Limb (tissue), 2 donors: ENCODE results near the gene ASPSCR1.

Experiments used
- DNase-seq, 2 donors: peaks; one replicate each; pipeline ENCODE4 v3.0.0-alpha.2; 2016; ENCODE audit errors: extremely low spot score in 2 of 2

The ASPSCR1 gene

DNA sequence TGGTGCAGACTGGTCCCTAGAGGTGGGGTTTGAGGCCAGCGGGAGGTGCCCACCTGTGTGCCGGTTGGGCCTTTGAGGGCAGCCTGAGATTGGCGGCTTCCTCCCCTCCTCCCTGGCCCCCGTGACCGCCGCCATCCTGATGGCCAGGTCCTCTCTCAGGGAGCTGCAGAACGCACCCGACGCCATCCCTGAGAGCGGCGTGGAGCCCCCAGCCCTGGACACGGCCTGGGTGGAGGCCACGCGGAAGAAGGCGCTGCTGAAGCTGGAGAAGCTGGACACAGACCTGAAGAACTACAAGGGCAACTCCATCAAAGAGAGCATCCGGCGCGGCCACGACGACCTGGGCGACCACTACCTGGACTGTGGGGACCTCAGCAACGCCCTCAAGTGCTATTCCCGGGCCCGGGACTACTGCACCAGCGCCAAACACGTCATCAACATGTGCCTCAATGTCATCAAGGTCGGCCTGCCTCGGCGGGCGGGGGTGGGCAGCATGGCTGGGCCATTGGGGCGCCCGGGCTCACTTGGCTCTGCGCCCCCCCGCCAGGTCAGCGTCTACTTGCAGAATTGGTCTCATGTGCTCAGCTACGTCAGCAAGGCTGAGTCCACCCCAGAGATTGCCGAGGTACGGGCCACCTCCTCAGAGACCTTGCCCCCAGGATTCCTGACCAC, 77.1 kb downstream of the ASPSCR1 start:
- DNase-seq: no peak

DNA sequence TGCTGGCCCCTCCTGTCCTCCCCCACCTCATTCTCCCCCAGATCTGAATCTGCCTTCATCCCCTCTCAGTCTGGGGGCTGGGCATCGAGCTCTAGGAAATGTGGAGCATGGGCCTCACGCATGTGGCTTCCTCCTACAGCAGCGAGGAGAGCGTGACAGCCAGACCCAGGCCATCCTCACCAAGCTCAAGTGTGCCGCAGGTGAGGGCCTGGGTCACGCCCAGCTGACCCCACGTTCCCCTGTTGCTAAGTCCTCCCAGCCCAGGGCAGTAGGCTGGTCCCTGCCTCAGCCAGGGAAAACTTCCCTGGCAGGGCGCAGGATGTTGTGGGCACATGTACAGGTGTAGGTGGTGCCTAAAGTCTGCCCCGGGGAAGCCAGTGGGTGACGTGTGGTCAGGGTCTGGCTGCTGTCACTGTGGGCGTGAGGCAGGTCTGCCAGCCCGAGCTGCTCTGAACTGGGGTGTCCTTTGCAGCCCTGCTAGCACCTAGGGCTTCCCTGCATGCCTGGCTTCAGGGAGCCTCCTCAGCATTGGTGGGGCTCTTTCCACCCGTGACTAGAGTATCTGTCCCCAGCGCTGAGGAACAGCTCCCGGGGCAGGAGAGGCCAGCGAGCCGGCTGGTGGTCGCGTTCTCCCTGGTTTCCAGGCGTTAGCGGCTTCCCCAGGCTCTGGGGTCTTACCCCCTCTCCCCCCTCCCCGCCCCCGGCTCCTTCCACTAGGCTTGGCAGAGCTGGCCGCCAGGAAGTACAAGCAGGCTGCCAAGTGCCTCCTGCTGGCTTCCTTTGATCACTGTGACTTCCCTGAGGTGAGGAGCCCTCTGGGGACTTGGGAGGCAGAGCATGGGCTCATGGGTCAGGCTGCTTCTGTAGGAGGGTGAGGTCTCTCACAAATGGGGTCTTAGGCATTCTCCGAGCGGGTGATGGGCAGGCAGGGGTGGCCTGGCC, 77.9 kb downstream of the ASPSCR1 start:
- DNase-seq: no peak

DNA sequence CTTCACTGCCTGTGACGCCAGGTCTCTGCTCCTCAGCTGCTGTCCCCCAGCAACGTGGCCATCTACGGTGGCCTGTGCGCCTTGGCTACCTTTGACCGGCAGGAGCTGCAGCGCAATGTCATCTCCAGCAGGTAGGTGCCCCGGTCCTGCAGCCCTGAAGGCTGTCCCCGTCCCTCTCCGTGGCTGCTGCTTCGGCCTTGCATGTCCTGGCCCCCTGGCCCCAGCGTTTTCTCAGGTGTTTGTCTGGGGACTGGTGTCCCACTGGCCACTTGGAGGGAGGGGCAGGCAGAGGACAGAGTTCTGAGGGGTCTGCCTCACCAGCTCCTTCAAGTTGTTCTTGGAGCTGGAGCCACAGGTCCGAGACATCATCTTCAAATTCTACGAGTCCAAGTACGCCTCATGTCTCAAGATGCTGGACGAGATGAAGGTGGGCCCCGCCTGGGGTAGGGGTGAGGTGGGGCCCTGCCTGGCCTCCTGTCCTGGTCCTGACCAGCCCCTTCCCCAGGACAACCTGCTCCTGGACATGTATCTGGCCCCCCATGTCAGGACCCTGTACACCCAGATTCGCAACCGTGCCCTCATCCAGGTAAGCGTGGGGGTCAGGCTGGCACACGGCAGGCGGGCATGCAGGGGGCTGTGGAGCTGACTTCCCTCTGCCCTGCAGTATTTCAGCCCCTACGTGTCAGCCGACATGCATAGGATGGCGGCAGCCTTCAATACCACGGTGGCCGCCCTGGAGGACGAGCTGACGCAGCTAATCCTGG, 78.7 kb downstream of the ASPSCR1 start:
- no peak for DNase-seq

DNA sequence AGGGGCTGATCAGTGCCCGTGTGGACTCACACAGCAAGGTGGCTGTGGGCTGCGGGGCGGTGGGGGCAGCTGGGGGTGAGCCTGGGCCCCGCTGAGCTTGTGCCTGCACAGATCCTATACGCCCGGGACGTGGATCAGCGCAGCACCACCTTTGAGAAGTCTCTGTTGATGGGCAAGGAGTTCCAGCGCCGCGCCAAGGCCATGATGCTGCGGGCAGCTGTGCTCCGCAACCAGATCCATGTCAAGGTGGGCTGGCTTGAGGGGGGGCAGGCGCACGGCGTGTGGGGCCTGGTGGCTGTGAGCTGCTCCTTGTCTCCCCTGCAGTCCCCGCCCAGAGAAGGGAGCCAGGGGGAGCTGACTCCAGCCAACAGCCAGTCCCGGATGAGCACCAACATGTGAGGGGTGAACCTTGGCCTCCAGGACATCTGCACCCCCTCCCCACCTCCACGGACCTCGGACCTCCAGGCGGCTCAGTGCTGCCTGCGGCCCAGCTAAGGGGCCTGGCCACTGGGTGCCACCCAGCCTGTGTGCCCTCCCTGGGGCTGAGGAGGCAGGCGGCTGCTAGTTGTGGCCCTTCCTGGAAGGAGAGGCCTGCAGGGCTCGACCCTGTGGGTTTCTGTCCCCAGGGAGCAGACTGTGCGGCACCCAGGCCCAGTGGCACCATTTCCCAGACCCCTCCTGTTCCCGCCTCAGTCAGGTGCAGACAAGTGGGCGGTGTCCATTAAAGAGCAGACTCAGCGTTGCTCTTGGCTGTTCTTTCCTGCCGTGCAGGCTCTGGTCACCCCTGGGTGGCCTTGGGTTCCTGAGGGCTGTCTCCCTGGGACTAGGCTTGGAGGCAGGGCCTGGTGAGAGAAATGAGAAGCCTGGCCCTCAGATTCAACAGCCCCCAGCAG, 79.5 kb downstream of the ASPSCR1 start:
- DNase-seq: no peak

DNA sequence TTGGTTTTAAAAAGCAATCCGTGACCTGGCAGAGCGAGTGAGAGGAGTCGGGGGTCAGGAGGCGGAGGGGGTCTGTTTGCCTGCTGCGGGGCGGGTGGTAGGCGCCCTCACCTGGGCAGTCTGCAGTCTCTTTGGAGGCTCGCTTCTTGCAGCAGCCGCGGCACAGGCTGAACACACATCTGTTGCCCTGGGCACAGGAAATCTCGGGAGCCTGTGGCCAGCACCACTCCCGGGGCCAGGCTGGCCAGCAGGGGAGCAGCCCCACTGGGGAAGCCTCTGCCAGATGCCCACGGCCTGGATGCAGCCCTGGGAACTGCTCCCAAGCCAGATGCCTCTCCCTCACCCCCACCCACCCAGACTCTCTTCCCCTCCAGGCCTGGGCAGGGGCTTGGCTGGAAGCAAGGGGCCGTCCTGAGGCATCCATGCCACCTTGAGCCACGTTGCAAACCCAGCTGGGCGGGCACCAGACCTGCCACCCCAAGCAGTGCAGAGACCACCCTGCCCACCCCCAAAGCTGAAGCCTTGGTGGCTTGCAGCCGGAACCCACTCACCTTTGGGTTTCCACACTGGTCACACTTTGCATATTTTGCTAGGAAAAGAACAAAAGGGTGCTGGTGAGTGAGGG, 80.9 kb downstream of the ASPSCR1 start:
- DNase-seq: no peak

DNA sequence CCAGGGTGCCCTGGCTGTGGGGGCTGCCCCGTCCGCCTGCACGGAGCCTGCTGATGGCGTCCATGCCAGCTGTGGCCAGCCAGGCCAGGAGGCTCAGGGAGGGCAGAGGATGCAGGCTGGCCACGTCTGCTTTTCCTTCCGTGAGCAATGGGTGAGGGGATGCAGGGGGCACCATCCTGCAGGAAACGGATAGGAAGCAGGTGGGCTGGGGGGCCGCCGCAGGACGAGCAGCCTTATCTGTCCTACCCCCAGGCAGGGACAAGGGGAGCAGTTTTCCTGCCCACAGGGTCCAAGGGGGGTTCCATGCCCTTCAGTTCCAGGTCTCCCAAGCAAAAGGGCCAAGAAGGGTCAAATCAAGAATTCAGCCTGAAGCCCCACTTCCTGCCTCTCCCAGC, 81.4 kb downstream of the ASPSCR1 start:
- no peak for DNase-seq

DNA sequence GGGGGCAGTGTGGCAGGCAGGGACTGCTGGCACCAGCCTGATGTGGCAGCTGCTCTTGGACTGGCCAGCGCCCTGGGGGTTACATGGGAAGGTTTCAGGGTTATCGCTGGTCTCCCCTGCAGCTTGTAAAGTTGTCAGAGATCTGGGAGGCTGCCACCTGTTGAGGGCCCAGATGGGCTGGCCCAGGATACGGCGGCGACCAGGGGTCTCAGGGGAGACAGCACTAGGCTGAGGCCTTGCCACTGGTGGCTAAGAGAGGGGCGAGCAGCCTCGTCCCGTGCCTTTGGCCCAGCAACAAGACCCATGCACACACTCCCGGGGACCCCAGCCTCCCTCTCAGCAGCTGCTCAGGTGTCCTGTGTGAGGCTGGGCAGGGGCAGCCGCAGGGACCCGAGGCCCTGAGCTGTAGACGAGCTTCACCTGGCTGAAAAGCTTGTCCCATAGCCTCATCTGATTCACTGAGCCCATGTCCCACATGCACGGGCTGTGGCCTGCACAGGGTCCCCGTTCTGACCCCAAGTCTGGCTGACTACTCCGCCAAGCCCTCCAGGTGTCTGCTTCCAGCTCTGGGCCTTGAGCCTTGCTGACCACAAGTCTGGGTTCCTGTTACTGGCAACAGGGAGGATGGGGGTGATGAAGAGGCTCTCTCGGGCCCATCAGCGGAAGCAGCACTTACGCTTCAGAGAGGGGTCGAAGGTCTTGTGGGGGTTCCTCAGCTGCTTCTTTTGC, 82.0 kb downstream of the ASPSCR1 start:
- DNase-seq: no peak

DNA sequence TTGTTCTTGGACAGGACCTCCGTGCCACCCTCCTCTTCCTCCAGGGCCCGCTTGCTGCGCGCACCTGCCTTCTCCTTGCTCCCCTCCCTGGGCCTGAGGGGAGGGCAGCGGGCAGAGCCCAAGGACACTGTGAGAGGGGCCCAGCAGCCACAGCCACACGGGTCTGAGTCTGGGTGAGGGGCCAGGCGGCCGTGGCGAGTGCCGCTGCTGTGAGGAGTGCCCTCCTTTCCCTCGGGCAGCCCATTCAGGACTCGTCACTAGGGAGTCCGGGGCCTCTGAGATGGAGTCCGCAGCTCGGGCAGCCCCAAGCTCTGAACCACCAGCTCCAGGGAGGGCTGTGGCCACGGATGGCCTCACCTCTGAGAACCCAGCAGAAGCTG, 82.6 kb downstream of the ASPSCR1 start:
- no peak for DNase-seq

DNA sequence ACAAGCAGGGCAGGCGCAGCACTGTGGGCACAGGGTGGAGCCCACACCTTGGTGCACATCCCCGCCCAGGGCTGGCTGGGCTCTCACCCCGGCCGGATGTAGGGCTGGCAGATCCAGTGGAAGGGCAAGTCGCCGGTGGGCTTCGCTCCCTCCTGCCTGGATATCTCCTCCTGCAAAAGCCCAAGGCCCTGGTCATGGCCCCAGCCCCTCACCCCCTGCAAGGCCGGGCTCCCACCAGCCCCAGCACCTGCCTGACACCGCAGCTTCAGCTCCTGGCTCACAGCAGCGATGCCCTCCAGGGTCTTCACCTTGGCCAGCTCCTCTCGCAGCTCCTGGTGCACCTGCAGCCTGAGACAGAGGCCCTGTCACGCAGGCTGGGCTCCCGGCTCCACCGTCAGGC, 83.2 kb downstream of the ASPSCR1 start:
- DNase-seq: no peak

DNA sequence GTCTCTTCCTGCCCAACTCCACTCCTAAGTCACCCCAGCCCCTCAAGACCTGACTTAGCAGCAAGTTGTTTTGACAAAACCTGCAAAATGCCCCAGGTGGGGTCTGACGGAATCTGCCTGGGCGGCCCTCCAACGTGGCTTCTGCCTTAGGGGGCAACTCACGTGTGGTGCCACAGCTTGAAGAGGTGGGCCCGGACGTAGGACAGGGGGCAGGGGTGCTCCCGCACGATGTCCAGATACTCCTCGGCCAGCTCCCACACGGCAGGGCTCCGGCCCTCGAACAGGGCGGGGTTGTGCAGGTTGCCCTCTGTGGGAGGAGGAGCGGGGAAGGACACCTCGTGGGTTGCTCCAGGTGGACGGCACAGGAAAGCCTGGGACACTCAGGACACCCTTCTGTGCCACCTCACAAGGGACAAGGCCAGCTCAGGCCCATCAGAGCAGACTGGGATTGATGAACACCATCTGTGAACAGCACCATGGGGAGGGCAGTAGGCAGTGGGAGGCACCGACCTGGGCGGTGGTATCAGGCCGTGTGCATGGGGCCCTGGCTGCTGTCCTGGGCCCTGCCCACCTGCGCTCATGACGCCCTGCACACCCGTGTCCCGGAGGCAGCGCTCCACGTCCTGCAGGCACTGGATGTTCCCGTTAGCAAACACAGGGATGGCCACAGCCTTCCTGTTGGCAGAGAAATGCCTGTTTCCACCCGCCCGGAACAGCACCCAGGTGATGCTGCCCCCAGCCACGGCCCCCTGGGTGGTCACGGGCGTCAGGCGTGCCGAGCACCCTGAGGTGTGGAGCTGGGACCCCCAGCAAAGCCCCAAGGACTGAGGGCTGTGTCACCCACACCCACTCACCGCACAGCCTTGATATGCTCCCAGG, 83.9 kb downstream of the ASPSCR1 start:
- DNase-seq: no peak

DNA sequence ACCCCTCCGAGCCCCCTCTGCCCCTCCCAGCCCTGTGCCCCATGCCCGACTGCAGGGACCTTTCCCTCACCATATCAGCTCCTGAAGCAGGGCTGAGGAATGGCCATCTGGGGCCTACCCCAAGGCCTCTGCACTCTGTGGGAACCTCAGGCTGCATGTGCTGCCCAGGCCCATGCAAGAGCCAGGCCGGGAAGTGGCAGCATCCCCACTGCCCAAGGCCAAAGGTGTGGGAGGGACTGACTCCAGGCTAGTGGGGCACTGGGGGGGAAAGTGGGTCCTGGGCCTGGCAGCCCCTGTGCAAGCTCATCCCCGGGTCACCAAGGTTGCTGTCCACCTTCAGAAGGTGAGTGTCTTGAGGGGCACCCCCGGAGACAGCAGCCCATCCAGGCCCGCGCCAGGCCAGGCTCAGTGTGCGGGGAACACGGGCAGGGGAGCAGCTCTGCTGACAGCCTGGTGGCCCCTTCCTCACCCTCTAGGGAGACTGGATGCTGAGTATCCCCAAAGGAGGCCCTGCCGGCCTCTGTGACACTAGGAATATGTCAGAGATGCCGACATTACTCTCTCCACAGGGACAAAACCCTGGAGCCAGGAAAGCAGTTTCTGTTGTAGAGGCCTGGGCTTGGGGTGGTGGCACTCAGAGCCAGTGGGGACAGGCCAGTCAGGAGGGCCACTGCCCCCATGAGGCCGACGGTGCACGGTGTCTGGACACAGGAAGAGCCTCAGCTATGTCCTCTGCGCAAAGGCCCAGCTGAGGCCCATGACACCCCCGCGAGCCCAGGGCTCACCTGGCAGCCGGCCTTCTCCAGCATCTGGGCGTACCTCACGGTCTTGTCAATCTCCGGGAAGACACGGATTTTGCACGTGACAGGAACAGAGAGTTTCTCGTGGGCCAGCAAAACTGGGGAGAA, 84.9 kb downstream of the ASPSCR1 start:
- no peak for DNase-seq

DNA sequence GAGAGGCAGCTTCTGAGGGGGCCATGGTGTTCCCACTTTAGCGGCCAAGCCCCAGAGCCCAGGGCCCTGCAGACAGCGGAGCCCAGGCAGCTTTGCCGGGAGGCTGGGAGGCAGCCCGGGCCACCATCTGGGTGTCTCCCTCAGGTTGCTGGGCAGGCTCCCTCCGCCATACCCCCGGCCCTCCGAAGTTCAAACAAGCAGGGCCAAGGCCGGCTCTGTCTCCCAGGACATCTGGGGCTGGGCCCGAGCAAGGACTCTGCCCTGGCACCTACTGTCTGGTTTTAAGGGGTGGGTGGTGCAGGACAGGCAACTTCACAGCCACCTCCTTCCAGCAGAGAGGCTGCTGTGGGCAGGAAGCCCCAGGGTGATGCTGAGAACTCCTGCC, 85.5 kb downstream of the ASPSCR1 start:
- DNase-seq: no peak

DNA sequence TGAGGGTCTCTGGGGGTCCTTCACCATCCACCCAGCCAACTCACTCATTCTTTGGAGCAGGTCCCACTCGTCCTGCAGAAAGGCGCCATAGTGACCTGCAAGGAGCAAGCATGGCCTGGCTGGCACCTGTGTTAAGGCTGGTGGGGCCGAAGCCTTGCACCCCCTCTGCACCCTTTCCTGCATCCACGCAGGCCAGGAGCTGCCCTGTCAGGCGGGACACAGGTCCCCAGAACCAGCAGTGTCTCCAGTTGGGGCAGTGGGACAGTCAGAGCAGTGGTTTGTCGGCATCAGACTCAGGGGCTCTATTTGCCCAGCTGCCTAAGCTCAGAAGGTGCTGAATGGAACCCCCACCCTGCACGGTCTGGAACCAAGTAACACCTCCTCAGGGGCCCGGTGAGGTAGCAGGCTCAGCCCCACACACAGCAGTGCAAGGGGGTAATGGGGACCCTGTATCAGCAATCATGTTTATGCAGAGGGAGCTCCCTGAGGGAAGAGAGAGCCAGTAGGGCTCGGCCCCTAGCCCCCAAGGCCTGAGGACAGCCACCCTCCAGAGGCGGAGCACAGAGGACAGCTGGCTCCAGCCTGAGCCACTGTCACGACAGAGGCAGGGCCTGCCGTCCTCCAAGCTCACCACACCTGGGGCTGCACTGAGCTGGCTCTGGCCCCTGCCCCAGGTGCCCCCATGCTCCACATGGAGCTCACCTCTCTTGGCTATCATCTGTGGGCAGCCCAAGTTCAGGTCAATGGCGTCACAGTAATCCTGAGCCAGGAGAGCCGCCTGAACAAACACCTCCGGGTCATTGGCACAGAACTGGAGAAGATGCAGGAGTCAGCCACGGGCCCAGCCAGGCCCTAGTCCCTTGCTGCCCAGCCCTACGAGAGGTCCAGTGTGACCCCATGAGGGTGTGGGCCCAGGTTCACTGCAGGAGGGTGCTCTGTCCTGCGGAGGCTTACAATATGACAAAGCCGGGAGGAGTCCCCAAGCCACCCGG, 86.3 kb downstream of the ASPSCR1 start:
- DNase-seq: no peak

DNA sequence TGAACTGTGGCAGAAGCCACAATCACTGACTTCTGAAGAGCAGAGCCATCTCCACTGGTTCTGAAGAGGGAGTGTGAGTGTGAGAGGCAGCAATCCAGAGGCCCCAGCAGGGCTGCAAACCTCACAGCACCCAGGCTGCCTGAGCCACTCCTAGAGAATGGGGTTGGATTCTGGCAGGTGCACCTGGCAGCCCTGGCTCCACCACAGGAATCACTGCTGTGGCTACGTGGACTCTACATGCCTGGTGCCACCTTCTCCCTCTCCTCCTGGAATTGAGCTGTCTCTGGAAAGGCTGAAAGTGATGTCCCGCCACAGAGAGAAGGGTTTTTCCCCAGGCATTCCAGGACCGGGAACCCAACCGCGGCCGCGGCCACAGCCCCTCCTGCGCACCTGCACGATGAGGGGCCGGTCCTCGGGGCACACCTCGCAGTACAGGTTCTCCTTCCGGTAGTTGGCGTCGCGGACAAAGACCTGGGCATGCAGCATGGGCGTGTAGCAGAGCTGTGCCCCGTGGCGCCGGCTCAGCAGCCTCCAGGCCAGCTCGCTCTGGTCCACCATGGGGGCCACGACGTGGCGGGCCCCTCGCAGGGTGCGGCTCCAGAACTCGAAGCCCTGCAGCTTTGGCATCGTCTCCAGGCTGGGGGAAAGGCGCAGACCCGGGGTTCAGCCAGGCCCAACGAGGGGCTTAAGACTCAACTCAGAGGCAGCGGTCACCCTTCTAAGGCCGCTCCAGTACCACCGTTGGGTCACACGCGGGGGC, 87.2 kb downstream of the ASPSCR1 start:
- no peak for DNase-seq

DNA sequence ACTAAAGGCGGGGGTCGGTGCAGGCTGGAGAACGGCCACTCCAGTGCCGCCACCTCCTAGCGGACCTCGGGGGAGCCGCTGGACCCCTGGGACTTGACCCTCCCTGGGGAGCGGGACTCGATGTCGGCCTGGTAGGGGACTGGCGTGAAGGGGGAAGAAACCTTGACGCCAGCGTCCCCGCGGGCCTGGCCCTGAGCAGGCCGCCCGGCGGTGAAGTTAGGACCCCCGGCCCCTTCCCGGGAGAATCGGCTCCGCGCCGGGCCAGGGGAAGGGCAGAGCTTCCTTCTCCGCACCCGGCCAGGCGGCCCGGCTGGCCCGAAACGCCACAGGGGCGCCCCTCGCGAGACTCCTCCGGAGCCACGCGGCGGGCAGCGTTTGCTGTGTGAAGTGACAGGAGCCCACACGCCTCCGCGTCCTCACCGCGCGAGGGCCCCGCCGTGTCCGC, 87.8 kb downstream of the ASPSCR1 start:
- no peak for DNase-seq
